ENCODE data around the gene CACNA1C.

DNA sequence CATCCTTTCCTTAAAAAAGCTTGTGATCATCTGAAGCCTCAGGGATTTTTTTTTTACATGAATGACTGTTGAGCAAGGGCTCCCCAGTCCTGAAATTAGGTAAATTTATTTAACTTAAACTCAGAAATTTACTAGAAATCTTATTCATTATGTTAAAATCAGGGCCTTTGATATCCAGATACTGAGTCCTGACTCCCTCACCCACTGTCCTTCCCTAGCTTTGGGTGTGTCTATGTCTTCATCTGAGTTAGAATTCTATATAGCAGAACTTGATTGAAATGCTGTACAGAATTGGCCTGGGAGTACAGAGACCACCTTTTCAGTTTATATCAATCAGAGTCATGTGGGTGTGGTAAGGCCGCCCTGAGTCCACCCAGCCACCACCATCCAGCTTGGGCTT lies 260.0 kb downstream of the CACNA1C start:
- TF ChIP-seq EZH2 (IDR thresholded peaks at IDR 0.05; ENCODE audit: borderline replicate concordance, low read depth, low read length, poor library complexity, severe bottlenecking) (no peak), CTCF (conservative IDR thresholded peaks at IDR 0.05; ENCODE audit: low read depth, low read length) (no peak)

All from A673 (cell line).